Left lung (tissue), 10 donors: ENCODE results near the gene PPIL6. TPM values are rescaled to one million over a fixed set of nuclear protein-coding genes. Genes with fewer than 3 reads are reported as not detected.
"Not testable (repeated sequence)": the region's sequence is repeated elsewhere in the genome, so short reads cannot be mapped to it uniquely, and the experiment has no call there.

Source experiments
- ATAC-seq: fragments of 200-7000 bp; cut with Tn5 transposase; one replicate; pipeline ENCODE4 v1.9.1; 2020; ENCODE audit warnings: moderate library complexity
- DNase-seq, 4 donors: peaks; one replicate each; pipeline ENCODE4 v3.0.0-alpha.2; 2013 to 2020
- H3K27ac ChIP-seq, 2 donors: fragments of 200-600 bp; sonication (generic) in 1 of 2; one replicate each; pipeline versions ENCODE4 v1.5.0 to v1.8.0; 2020 to 2021
- H3K27me3 ChIP-seq, 2 donors: fragments of 200-600 bp; sonication (generic) in 1 of 2; one replicate each; pipeline versions ENCODE4 v1.5.0 to v1.8.0; 2020 to 2021
- H3K36me3 ChIP-seq, 2 donors: fragments of 200-600 bp; sonication (generic) in 1 of 2; one replicate each; pipeline versions ENCODE4 v1.5.0 to v1.8.0; 2020 to 2021
- H3K4me1 ChIP-seq, 2 donors: fragments of 200-600 bp; one replicate each; pipeline ENCODE4 v1.8.0; 2021
- H3K4me3 ChIP-seq, 2 donors: fragments of 200-600 bp; sonication (generic) in 1 of 2; one replicate each; pipeline versions ENCODE4 v1.5.0 to v1.8.0; 2020 to 2021; ENCODE audit warnings: mild to moderate bottlenecking in 1 of 2
- H3K9me3 ChIP-seq, 2 donors: fragments of 200-600 bp; sonication (generic) in 1 of 2; one replicate each; pipeline versions ENCODE4 v1.5.0 to v1.8.0; 2020 to 2021
- CTCF ChIP-seq, 2 donors: fragments of 200-600 bp; sonication (generic) in 1 of 2; IDR thresholded peaks; one replicate each; pipeline versions ENCODE4 v1.5.0 to v1.8.0; 2021; ENCODE audit warnings: antibody characterized with exemption in 2 of 2
- intact Hi-C, 2 donors: fragments of 100-400 bp; cut with DNase I; formaldehyde crosslinking; loops; one replicate each; pipeline versions ENCODE4 v1.11.2 to v1.14.2; 2022
- polyA plus RNA-seq, 6 donors: library from polyadenylated mRNA; unstranded; fragments of 120-200 nt; gene quantifications; one replicate each; pipeline ENCODE4 v1.2.1, GENCODE V29; 2013; ENCODE audit not compliant: insufficient read length in 6 of 6
- total RNA-seq, 2 donors: library from RNA; stranded (reverse); fragmentation: NEBNext Ultra II Directional; extraction: Animal tissue kit (Norgen Biotek cat#: 25700); gene quantifications; one replicate each; pipeline ENCODE4 v1.2.1, GENCODE V29; 2021
- donor health status: DM: no; HTN: yes; CAD: no.
- donor health status: DM: no; HTN: no; CAD: no.

PPIL6 gene
- total and polyA plus RNA-seq, 8 donors: 4.5 to 15.1 (median 9.9) TPM

- TF ChIP-seq CTCF (IDR thresholded peaks at IDR 0.05): no peak
- no peak overlapping the region for H3K27ac ChIP-seq
- intact Hi-C loops: no loop called here
- DNase-seq (no peak), ATAC-seq (no peak)
- no peaks in the 10 kb centered on the region for H3K27me3 ChIP-seq
- H3K4me1 ChIP-seq: peaks cover 0 to 10% of the 10 kb centered on the region in 2 donors
- H3K36me3 ChIP-seq: peaks cover 0 to 96% of the 10 kb centered on the region in 2 donors
- H3K9me3 ChIP-seq: no peaks in the 10 kb centered on the region
- no peak overlapping the region for H3K4me3 ChIP-seq
Observed at GRCh38 chr6:109467696-109468095, 27.3 kb upstream of the PPIL6 start.

- peaks cover 0 to 94% of the 10 kb centered on the region in 2 donors for H3K36me3 ChIP-seq
Observed at GRCh38 chr6:109466212-109466923, 25.9 kb upstream of the PPIL6 start.

GRCh38 chr6:109465772-109466171, 25.3 kb upstream of the PPIL6 start:
- H3K27ac ChIP-seq: peak overlapping the region; percentile 26 to 53
- no peak for TF ChIP-seq CTCF (IDR thresholded peaks at IDR 0.05)
- peaks cover 0 to 10% of the 10 kb centered on the region in 2 donors for H3K4me1 ChIP-seq
- no peaks in the 10 kb centered on the region for H3K27me3 ChIP-seq
- H3K36me3 ChIP-seq: peaks cover 0 to 93% of the 10 kb centered on the region in 2 donors
- intact Hi-C loops: no loop called here
- peak; percentile 95 for ATAC-seq
- DNase-seq: peak in 2 of 4 donors; percentile 87 to 89
- H3K4me3 ChIP-seq: no peak overlapping the region
- H3K9me3 ChIP-seq: no peaks in the 10 kb centered on the region

More at GRCh38 chr6:109466212-109466923, 25.9 kb upstream of the PPIL6 start:
- H3K4me3 ChIP-seq: no peak overlapping the region
- ATAC-seq (peak; percentile 75), DNase-seq (no peak)
- no peaks in the 10 kb centered on the region for H3K9me3 ChIP-seq
- H3K4me1 ChIP-seq: peaks cover 0 to 10% of the 10 kb centered on the region in 2 donors
- TF ChIP-seq CTCF (IDR thresholded peaks at IDR 0.05): no peak
- peak overlapping the region; percentile 26 to 53 for H3K27ac ChIP-seq
- no peaks in the 10 kb centered on the region for H3K27me3 ChIP-seq
- intact Hi-C loops: no loop called here

GRCh38 chr6:109461733-109462526, 21.5 kb upstream of the PPIL6 start:
- Histone ChIP-seq H3K27ac (no peak overlapping the region), H3K27me3 (no peaks in the 10 kb centered on the region), H3K36me3 (peaks cover 0 to 56% of the 10 kb centered on the region in 2 donors), H3K9me3 (no peaks in the 10 kb centered on the region), H3K4me1 (peaks cover 0 to 32% of the 10 kb centered on the region in 2 donors), H3K4me3 (no peak overlapping the region)
- TF ChIP-seq CTCF (IDR thresholded peaks at IDR 0.05): no peak
- DNase-seq: no peak
- intact Hi-C loops: no loop called here
- ATAC-seq: no peak

GRCh38 chr6:109461205-109461604, 20.8 kb upstream of the PPIL6 start:
- DNase-seq, intact Hi-C loops, ATAC-seq, H3K27me3 ChIP-seq, H3K4me3 ChIP-seq, H3K9me3 ChIP-seq: not testable (repeated sequence)
- Histone ChIP-seq H3K36me3 (peaks cover 0 to 49% of the 10 kb centered on the region in 2 donors), H3K4me1 (peaks cover 5 to 36% of the 10 kb centered on the region in 2 donors), H3K27ac (peak overlapping the region in 1 of 2 donors; percentile 60)
